GM18909 (cell line): Measurements from ENCODE around the gene MVP.
"Not testable (repeated sequence)": the region's sequence is repeated elsewhere in the genome, so short reads cannot be mapped to it uniquely, and the experiment has no call there.

ENCODE experiments used
- ATAC-seq: cut with Tn5 transposase; IDR thresholded peaks from one replicate; pipeline ENCODE4 v1.9.1; 2021; ENCODE audit warnings: mild to moderate bottlenecking; ENCODE audit not compliant: unreplicated experiment, poor library complexity

Gene MVP

GRCh38 chr16:29820271-29820701 is at the start of gene MVP:
TSS of gene MVP (plus strand) at chr16:29820462. CDS start at chr16:29830550, 10,088 bp downstream.
- ATAC-seq = no peak

GRCh38 chr16:29772330-29772729 is 47.9 kb upstream of the MVP start:
- not testable (repeated sequence) for ATAC-seq

GRCh38 chr16:29774730-29775129 is 45.5 kb upstream of the MVP start:
- ATAC-seq = no peak

- no peak for ATAC-seq
Measured at GRCh38 chr16:29775742-29776408, 44.4 kb upstream of the MVP start.

- ATAC-seq = no peak
Measured at GRCh38 chr16:29777576-29778350, 42.5 kb upstream of the MVP start, which contains the start of gene ZG16. TSS of gene ZG16 (plus strand) at chr16:29778256. CDS start at chr16:29779267, 1,011 bp downstream.

GRCh38 chr16:29779474-29779873 is 40.8 kb upstream of the MVP start:
- ATAC-seq = no peak

- not testable (repeated sequence) for ATAC-seq
Measured at GRCh38 chr16:29783094-29783953, 36.9 kb upstream of the MVP start.

GRCh38 chr16:29784157-29784556 is 36.1 kb upstream of the MVP start:
- ATAC-seq = no peak

GRCh38 chr16:29784901-29785500 is 35.3 kb upstream of the MVP start:
- ATAC-seq = no peak

GRCh38 chr16:29787155-29787554 is 33.1 kb upstream of the MVP start:
- ATAC-seq = not testable (repeated sequence)

GRCh38 chr16:29789775-29790182 is 30.5 kb upstream of the MVP start:
- ATAC-seq = no peak

GRCh38 chr16:29790183-29790948 is 29.9 kb upstream of the MVP start, which contains the start of gene KIF22:
TSS of gene KIF22 (plus strand) at chr16:29790751. CDS start at chr16:29790760, 9 bp downstream.
- peak; percentile 91 for ATAC-seq

GRCh38 chr16:29790949-29791844 is 29.1 kb upstream of the MVP start:
- ATAC-seq = peak; percentile 9

- no peak for ATAC-seq
Measured at GRCh38 chr16:29791845-29792807, 28.1 kb upstream of the MVP start.

- ATAC-seq = not testable (repeated sequence)
Measured at GRCh38 chr16:29793153-29793552, 27.1 kb upstream of the MVP start.

GRCh38 chr16:29794231-29794710 is 26.0 kb upstream of the MVP start:
- no peak for ATAC-seq

GRCh38 chr16:29802416-29802935 is 17.8 kb upstream of the MVP start:
- no peak for ATAC-seq
